ENCODE data around the gene WDR3. TPM values are rescaled to one million over a fixed set of nuclear protein-coding genes. Genes with fewer than 3 reads are reported as not detected.

WDR3 gene
- total and polyA plus RNA-seq, 10 of the 15 experiments (the other 5 are each of a cell fraction or from before 2014, with no cell fraction given): 24.0 to 66.5 (median 42.9) TPM

GRCh38 chr1:117905019-117905418 is 24.5 kb upstream of the WDR3 start:
- no peak for FAIRE-seq

More at GRCh38 chr1:117905019-117905418, 24.5 kb upstream of the WDR3 start:
- Histone ChIP-seq H2AFZ (ENCODE audit: control insufficient read depth, low read depth, low read length) (no peak overlapping the region), H3K79me2 (ENCODE audit: control insufficient read depth, insufficient read depth, low read length) (no peaks in the 10 kb centered on the region), H3K4me1 (ENCODE audit: control insufficient read depth, insufficient read depth, low read length) (no peaks in the 10 kb centered on the region), H4K20me1 (ENCODE audit: control insufficient read depth, insufficient read depth) (no peaks in the 10 kb centered on the region), H3K27ac (ENCODE audit: control insufficient read depth, insufficient read depth) (no peak overlapping the region), H3K9me3 (replicated peaks; ENCODE audit: control insufficient read depth, insufficient read depth, low read length) (no peaks in the 10 kb centered on the region), H3K36me3 (ENCODE audit: control insufficient read depth in 2 of 2, insufficient read depth in 2 of 2, low read length in 1 of 2) (peaks cover 0 to 4% of the 10 kb centered on the region in 2 experiments; a peak in 1 of 4 replicates), H3K4me2 (ENCODE audit: control insufficient read depth, insufficient read depth) (no peak overlapping the region), H3K27me3 (replicated peaks in 1 of 2; ENCODE audit: control insufficient read depth in 2 of 2, insufficient read depth in 2 of 2, low read length in 1 of 2) (no peaks in the 10 kb centered on the region), H3K4me3 (no peak overlapping the region), H3K9ac (ENCODE audit: control insufficient read depth, insufficient read depth, low read length) (no peak overlapping the region)
- intact Hi-C loops (cut with micrococcal nuclease; ENCODE audit: unreplicated experiment): no loop called here
- no peak for ATAC-seq
- no peak for DNase-seq (ENCODE audit: low read depth, low spot score)
- ChIA-PET CTCF (interaction anchor here (3.9 kb wide), 1 partner anchor 9 kb away, joined by 29 read pairs; no protein-coding TSS in a partner anchor), POLR2A (no interaction called here), RAD21 (ENCODE audit: unreplicated experiment) (no interaction called here), SMC1A (ENCODE audit: uncharacterized antibody, unreplicated experiment) (interaction anchor here (1.3 to 1.6 kb wide), 2 partner anchors 9 to 23 kb away, joined by 4 to 6 read pairs; no protein-coding TSS in a partner anchor)
- in situ Hi-C loops (cut with MboI): no loop called here
- TF ChIP-seq POLR2AphosphoS5 (IDR thresholded peaks at IDR 0.05; ENCODE audit: low read length) (no peak), SKIL (IDR thresholded peaks at IDR 0.05; ENCODE audit: low read depth, poor library complexity, severe bottlenecking) (no peak), PAX8 (IDR thresholded peaks at IDR 0.05) (no peak), PBX3 (IDR thresholded peaks at IDR 0.05; ENCODE audit: insufficient replicate concordance, low read depth, low read length) (no peak), REST (IDR thresholded peaks at IDR 0.05; ENCODE audit: low read depth, low read length) (no peak), E4F1 (IDR thresholded peaks at IDR 0.05; ENCODE audit: borderline replicate concordance, partially characterized antibody) (no peak)
- no TSS peak for BruUV-seq (replicated peaks)
- WGBS (ENCODE audit: insufficient coverage, insufficient replicate concordance, low lambda C conversion rate, missing lambda C conversion rate): 97% methylated on average over 2 of the region's 2 CpGs
